ENCODE measurements around the gene PRKCA. TPM values are rescaled to one million over a fixed set of nuclear protein-coding genes. Genes with fewer than 3 reads are reported as not detected.

The PRKCA gene
- total and polyA plus RNA-seq, 4 donors: 3.0 to 14.1 (median 5.4) TPM

DNA sequence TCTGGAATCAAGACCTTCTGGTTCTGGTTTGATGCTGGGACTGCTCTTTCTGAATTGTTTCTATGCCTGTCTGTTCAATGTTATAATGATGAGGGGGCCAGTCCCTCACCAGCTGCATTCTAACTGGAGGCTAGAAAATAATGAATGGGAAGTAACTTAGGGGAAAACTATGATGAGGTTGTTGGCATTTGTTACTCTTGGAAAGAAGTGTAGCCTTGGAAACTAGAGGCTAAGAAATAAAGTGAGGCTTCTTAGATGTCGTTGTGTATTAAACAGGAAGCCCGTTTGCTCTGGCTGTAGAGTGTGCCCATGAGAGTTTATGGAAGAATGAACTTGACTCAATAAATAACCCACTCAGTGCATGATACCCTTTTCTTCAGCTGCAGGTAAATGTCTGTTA, 140.8 kb downstream of the PRKCA start (continued):
- TF ChIP-seq CTCF (IDR thresholded peaks at IDR 0.05; ENCODE audit: low read depth, low read length, missing input control): no peak
- TF ChIP-seq FOXA1 (IDR thresholded peaks at IDR 0.05): no peak
- TF ChIP-seq EGR1 (IDR thresholded peaks at IDR 0.05; ENCODE audit: low read depth in 2 of 2): no peak
- no peak for TF ChIP-seq RAD21 (IDR thresholded peaks at IDR 0.05)
- TF ChIP-seq, protein P1, sequence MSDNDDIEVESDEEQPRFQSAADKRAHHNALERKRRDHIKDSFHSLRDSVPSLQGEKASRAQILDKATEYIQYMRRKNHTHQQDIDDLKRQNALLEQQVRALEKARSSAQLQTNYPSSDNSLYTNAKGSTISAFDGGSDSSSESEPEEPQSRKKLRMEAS (IDR thresholded peaks at IDR 0.05): no peak
- TF ChIP-seq SP1 (IDR thresholded peaks at IDR 0.05): no peak
- no peak for TF ChIP-seq FOXA2 (IDR thresholded peaks at IDR 0.05)
- no peak for TF ChIP-seq RXRA (IDR thresholded peaks at IDR 0.05)
- no peak for TF ChIP-seq NR2F2 (IDR thresholded peaks at IDR 0.05)

DNA sequence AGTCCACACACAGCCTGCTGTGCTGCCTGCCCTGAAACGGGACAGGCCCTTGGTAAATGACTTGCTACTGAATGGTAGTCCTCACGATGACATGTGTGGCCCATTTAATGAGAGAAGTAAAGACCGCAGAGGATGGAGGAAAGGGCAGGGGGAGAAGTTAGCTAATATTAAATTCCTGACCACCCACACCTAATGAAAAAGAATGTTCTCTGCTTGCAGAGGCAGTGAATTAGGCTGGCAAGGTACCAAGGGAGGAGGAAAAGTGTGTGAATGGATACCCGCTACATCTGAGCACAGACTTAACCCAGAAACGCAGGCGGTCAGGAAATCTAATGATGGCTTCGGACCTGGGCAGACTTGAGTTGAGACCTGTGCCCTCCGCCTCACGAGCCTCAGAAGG, 141.2 kb downstream of the PRKCA start:
- H3K4me3 ChIP-seq (ENCODE audit: low read depth in 1 of 3, low read length in 3 of 3): no peak overlapping the region
- H3K27me3 ChIP-seq (ENCODE audit: control insufficient read depth in 4 of 4, insufficient read depth in 4 of 4, low read length in 3 of 4): no peaks in the 10 kb centered on the region
- no peak overlapping the region for H3K9ac ChIP-seq (ENCODE audit: low read depth in 1 of 2, low read length in 2 of 2)
- DNase-seq (ENCODE audit: low spot score): no peak
- TF ChIP-seq NR2F2 (IDR thresholded peaks at IDR 0.05) (no peak), CTCF (IDR thresholded peaks at IDR 0.05; ENCODE audit: low read depth, low read length, missing input control) (no peak), JUND (IDR thresholded peaks at IDR 0.05) (no peak), RAD21 (IDR thresholded peaks at IDR 0.05) (no peak), REST (IDR thresholded peaks at IDR 0.05) (no peak), ZBTB33 (IDR thresholded peaks at IDR 0.05) (no peak), TAF1 (conservative IDR thresholded peaks at IDR 0.05) (no peak), HNF4A (conservative IDR thresholded peaks at IDR 0.05) (no peak), FOXA1 (IDR thresholded peaks at IDR 0.05) (no peak), HNF4G (IDR thresholded peaks at IDR 0.05) (no peak), GABPA (IDR thresholded peaks at IDR 0.05 in 1 of 2, conservative IDR thresholded peaks at IDR 0.05 in 1 of 2) (no peak), FOXA2 (IDR thresholded peaks at IDR 0.05) (no peak), RXRA (IDR thresholded peaks at IDR 0.05) (no peak), SP1 (IDR thresholded peaks at IDR 0.05) (no peak), EGR1 (IDR thresholded peaks at IDR 0.05; ENCODE audit: low read depth in 2 of 2) (no peak), YY1 (IDR thresholded peaks at IDR 0.05) (no peak)
- TF ChIP-seq, protein P2, sequence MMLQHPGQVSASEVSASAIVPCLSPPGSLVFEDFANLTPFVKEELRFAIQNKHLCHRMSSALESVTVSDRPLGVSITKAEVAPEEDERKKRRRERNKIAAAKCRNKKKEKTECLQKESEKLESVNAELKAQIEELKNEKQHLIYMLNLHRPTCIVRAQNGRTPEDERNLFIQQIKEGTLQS (IDR thresholded peaks at IDR 0.05): no peak
- TF ChIP-seq, protein P1 (IDR thresholded peaks at IDR 0.05): no peak
- no peaks in the 10 kb centered on the region for H3K4me1 ChIP-seq (ENCODE audit: control insufficient read depth in 4 of 4, insufficient read depth in 4 of 4, low read length in 3 of 4)
- H3K36me3 ChIP-seq (ENCODE audit: control insufficient read depth in 4 of 4, insufficient read depth in 3 of 4, low read depth in 1 of 4, low read length in 3 of 4): no peaks in the 10 kb centered on the region
- WGBS: 76% methylated on average over 9 of the region's 9 CpGs
- peaks cover 0 to 2% (median 0%) of the 10 kb centered on the region in 4 donors for H3K9me3 ChIP-seq (ENCODE audit: control insufficient read depth in 4 of 4, low read length in 3 of 4)
- no peak overlapping the region for H3K27ac ChIP-seq (ENCODE audit: low read depth in 1 of 2, low read length in 2 of 2)

All from liver (tissue), 9 donors.